ENCODE results near the gene TMEM200B.
A peak's percentile ranks its signal among the peaks of the same experiment; 100 is the strongest.

TMEM200B gene

GRCh38 chr1:29156543-29157268, 33.0 kb upstream of the TMEM200B start (continued):
- TF ChIP-seq, protein P1, sequence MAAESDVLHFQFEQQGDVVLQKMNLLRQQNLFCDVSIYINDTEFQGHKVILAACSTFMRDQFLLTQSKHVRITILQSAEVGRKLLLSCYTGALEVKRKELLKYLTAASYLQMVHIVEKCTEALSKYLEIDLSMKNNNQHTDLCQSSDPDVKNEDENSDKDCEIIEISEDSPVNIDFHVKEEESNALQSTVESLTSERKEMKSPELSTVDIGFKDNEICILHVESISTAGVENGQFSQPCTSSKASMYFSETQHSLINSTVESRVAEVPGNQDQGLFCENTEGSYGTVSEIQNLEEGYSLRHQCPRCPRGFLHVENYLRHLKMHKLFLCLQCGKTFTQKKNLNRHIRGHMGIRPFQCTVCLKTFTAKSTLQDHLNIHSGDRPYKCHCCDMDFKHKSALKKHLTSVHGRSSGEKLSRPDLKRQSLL (tag by site-specific recombination; IDR thresholded peaks at IDR 0.05): no peak
- TF ChIP-seq ZNF600 (tag by site-specific recombination; IDR thresholded peaks at IDR 0.05) (no peak), ZNF558 (tag by site-specific recombination; IDR thresholded peaks at IDR 0.05) (no peak), ZFP3 (tag by site-specific recombination; IDR thresholded peaks at IDR 0.05; ENCODE audit: low read depth) (no peak), ZNF146 (tag by site-specific recombination; IDR thresholded peaks at IDR 0.05) (no peak), ZNF169 (tag by site-specific recombination; IDR thresholded peaks at IDR 0.05) (no peak), MEIS1 (CRISPR knock-in tag; IDR thresholded peaks at IDR 0.05; ENCODE audit: borderline replicate concordance) (no peak), ZNF121 (tag by site-specific recombination; IDR thresholded peaks at IDR 0.05) (peak; percentile 50; the same call in 1 of the 2 replicates), RBAK (tag by site-specific recombination; IDR thresholded peaks at IDR 0.05) (no peak), ZNF174 (tag by site-specific recombination; IDR thresholded peaks at IDR 0.05) (no peak), ZNF76 (tag by site-specific recombination; IDR thresholded peaks at IDR 0.05; ENCODE audit: borderline replicate concordance, low read depth) (no peak), ZNF837 (tag by site-specific recombination; IDR thresholded peaks at IDR 0.05) (no peak), KLF8 (tag by site-specific recombination; IDR thresholded peaks at IDR 0.05) (no peak), ZNF677 (tag by site-specific recombination; IDR thresholded peaks at IDR 0.05) (no peak), ZBTB21 (tag by site-specific recombination; IDR thresholded peaks at IDR 0.05) (no peak), ZNF521 (tag by site-specific recombination; IDR thresholded peaks at IDR 0.05) (no peak), ZSCAN18 (tag by site-specific recombination; IDR thresholded peaks at IDR 0.05) (no peak), SETDB1 (IDR thresholded peaks at IDR 0.05; ENCODE audit: insufficient read length, low read length) (peak; percentile 87), PRDM10 (tag by site-specific recombination; IDR thresholded peaks at IDR 0.05) (no peak)
- TF ChIP-seq, protein P2, sequence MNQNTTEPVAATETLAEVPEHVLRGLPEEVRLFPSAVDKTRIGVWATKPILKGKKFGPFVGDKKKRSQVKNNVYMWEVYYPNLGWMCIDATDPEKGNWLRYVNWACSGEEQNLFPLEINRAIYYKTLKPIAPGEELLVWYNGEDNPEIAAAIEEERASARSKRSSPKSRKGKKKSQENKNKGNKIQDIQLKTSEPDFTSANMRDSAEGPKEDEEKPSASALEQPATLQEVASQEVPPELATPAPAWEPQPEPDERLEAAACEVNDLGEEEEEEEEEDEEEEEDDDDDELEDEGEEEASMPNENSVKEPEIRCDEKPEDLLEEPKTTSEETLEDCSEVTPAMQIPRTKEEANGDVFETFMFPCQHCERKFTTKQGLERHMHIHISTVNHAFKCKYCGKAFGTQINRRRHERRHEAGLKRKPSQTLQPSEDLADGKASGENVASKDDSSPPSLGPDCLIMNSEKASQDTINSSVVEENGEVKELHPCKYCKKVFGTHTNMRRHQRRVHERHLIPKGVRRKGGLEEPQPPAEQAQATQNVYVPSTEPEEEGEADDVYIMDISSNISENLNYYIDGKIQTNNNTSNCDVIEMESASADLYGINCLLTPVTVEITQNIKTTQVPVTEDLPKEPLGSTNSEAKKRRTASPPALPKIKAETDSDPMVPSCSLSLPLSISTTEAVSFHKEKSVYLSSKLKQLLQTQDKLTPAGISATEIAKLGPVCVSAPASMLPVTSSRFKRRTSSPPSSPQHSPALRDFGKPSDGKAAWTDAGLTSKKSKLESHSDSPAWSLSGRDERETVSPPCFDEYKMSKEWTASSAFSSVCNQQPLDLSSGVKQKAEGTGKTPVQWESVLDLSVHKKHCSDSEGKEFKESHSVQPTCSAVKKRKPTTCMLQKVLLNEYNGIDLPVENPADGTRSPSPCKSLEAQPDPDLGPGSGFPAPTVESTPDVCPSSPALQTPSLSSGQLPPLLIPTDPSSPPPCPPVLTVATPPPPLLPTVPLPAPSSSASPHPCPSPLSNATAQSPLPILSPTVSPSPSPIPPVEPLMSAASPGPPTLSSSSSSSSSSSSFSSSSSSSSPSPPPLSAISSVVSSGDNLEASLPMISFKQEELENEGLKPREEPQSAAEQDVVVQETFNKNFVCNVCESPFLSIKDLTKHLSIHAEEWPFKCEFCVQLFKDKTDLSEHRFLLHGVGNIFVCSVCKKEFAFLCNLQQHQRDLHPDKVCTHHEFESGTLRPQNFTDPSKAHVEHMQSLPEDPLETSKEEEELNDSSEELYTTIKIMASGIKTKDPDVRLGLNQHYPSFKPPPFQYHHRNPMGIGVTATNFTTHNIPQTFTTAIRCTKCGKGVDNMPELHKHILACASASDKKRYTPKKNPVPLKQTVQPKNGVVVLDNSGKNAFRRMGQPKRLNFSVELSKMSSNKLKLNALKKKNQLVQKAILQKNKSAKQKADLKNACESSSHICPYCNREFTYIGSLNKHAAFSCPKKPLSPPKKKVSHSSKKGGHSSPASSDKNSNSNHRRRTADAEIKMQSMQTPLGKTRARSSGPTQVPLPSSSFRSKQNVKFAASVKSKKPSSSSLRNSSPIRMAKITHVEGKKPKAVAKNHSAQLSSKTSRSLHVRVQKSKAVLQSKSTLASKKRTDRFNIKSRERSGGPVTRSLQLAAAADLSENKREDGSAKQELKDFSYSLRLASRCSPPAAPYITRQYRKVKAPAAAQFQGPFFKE (tag by site-specific recombination; IDR thresholded peaks at IDR 0.05; ENCODE audit: borderline replicate concordance): no peak
- TF ChIP-seq, protein P3, sequence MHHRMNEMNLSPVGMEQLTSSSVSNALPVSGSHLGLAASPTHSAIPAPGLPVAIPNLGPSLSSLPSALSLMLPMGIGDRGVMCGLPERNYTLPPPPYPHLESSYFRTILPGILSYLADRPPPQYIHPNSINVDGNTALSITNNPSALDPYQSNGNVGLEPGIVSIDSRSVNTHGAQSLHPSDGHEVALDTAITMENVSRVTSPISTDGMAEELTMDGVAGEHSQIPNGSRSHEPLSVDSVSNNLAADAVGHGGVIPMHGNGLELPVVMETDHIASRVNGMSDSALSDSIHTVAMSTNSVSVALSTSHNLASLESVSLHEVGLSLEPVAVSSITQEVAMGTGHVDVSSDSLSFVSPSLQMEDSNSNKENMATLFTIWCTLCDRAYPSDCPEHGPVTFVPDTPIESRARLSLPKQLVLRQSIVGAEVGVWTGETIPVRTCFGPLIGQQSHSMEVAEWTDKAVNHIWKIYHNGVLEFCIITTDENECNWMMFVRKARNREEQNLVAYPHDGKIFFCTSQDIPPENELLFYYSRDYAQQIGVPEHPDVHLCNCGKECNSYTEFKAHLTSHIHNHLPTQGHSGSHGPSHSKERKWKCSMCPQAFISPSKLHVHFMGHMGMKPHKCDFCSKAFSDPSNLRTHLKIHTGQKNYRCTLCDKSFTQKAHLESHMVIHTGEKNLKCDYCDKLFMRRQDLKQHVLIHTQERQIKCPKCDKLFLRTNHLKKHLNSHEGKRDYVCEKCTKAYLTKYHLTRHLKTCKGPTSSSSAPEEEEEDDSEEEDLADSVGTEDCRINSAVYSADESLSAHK (tag by site-specific recombination; IDR thresholded peaks at IDR 0.05): no peak; the same call in 1 of the 2 replicates
- TF ChIP-seq, protein P4, sequence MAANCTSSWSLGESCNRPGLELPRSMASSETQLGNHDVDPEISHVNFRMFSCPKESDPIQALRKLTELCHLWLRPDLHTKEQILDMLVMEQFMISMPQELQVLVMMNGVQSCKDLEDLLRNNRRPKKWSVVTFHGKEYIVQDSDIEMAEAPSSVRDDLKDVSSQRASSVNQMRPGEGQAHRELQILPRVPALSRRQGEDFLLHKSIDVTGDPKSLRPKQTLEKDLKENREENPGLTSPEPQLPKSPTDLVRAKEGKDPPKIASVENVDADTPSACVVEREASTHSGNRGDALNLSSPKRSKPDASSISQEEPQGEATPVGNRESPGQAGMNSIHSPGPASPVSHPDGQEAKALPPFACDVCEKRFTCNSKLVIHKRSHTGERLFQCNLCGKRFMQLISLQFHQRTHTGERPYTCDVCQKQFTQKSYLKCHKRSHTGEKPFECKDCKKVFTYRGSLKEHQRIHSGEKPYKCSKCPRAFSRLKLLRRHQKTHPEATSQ (tag by site-specific recombination; IDR thresholded peaks at IDR 0.05): no peak

Data from HEK293 (cell line).